H4 (cell line): ENCODE results near the gene RAPH1. TPM values are rescaled to one million over a fixed set of nuclear protein-coding genes. Genes with fewer than 3 reads are reported as not detected.
"Not testable (repeated sequence)": the region's sequence is repeated elsewhere in the genome, so short reads cannot be mapped to it uniquely, and the experiment has no call there.

Experiments used
- DNase-seq: peaks from one replicate; pipeline ENCODE4 v3.0.0-alpha.2; 2015; ENCODE audit warnings: low spot score
- total RNA-seq: library from RNA; depleted of rRNA; stranded (reverse); fragments of >200 nt; shearing (Covaris generic); gene quantifications from 2 replicates; pipeline ENCODE4 v1.2.3, GENCODE V29; 2014

The RAPH1 gene
- total RNA-seq, 1 experiment from 2014 or later, result 3.6 TPM

DNA sequence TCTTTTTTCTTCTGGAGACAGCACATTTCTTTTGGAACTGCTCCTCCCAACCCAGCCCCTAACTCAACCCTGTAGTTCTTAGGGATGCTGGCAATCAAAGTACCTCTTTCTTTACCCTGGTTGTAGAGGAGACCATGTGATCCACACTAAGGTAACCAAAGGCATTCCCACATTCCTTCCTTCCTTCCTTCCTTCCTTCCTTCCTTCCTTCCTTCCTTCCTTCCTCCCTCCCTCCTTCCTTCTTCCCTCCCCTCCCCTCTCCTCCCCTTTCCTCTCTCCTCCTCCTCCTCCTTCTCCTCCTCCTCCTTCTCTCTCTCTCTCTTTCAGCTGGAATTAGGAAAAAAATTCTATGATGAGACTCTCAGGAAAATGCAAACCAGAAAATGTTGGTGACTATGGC lies 13.8 kb upstream of the RAPH1 start:
- DNase-seq, result no peak

DNA sequence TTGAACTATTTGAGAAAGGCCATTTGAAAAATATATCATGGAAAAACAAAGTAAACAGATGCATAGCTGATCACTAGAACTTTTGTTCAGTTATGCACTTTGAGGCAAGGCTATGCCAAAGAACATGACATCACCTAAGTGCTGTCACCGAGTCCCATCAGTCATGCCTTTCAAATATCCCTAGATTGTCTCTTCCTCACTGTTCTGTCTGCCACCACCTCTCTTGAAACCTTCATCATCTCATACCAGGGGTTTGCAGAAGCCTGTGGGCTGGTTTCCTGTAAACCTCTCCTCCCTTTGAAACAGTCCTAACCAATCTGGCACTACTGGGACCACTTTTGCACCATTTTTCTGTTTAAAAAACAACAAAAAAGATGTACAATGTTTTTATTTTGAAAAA lies 12.3 kb upstream of the RAPH1 start:
- DNase-seq, result no peak

DNA sequence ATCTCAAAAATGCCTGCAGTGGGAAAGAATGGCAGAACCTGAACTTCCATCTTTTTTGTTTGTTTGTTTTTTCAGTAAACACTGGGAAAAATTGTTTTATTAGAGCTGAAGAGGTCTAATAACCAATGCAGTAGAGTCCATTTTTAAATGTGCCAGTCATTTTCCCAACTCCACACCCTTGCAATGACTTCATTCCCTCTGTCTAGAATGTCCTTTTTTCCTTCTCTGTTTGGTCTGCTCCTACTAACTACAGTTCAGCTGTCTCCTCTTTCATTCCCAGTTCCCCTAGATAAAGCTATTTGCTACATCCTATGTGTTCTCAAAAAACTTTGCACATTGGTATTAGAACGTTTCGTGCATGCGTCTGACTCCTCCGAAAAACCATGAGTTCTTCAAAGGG lies 9.3 kb upstream of the RAPH1 start:
- DNase-seq, result no peak

DNA sequence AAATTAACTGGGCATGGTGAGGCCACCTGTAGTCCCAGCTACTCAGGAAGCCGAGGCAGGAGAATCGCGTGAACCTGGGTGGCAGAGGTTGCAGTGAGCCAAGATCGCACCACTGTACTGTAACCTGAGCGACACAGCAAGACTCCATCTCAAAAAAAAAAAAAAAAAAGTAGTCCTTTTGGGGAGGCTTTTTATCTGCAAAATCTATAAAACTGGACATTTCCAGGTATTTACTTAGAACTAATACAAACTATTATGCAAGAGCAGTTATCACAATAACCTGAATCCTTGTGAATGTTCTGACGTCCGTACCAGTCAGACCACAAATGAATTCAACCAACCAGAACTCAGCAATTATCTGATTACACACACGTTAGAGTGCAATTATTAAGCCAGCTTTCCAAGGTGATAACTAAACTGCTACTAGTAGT lies 8.8 kb upstream of the RAPH1 start:
- no peak for DNase-seq

DNA sequence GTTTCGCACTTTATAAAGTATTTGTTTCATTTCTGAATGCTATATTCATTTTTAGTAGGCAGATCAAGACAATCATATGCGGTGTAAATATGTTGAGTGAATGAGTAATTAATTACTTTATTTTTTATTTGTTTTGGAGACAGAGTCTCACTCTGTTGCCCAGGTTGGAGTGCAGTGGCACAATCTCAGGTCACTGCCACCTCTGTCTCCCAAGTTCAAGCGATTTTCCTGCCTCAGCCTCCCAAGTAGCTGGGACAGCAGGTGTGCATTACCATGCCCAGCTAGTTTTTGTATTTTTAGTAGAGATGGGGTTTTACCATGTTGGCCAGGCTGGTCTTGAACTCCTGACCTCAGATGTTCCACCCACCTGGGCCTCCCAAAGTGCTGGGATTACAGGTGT lies 5.5 kb upstream of the RAPH1 start:
- DNase-seq, result not testable (repeated sequence)

DNA sequence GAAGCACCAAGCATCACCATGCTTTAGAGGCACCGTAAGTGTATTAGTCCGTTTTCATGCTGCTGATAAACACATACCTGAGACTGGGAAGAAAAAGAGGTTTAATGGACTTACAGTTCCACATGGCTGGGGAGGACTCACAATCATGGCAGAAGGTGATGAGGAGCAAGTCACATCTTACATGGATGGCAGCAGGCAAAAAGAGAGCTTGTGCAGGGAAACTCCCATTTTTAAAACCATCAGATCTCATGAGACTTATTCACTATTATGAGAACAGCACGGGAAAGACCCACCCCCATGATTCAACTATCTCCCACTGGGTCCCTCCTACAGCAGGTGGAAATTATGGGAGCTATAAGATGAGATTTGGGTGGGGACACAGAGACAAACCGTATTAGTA lies 3.1 kb upstream of the RAPH1 start:
- DNase-seq, result not testable (repeated sequence)

DNA sequence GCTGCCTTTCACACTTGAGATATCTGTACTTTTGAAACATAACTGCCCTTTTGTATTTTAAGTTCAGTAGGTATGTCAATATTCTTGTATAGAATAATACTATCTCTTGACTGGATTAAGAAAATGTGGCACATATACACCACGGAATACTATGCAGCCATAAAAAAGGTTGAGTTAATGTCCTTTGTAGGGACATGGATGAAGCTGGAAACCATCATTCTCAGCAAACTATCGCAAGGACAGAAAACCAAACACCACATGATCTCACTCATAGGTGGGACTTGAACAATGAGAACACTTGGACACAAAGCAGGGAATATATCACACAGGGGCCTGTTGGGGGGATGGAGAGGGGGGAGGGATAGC lies 1.5 kb upstream of the RAPH1 start:
- DNase-seq, result not testable (repeated sequence)

DNA sequence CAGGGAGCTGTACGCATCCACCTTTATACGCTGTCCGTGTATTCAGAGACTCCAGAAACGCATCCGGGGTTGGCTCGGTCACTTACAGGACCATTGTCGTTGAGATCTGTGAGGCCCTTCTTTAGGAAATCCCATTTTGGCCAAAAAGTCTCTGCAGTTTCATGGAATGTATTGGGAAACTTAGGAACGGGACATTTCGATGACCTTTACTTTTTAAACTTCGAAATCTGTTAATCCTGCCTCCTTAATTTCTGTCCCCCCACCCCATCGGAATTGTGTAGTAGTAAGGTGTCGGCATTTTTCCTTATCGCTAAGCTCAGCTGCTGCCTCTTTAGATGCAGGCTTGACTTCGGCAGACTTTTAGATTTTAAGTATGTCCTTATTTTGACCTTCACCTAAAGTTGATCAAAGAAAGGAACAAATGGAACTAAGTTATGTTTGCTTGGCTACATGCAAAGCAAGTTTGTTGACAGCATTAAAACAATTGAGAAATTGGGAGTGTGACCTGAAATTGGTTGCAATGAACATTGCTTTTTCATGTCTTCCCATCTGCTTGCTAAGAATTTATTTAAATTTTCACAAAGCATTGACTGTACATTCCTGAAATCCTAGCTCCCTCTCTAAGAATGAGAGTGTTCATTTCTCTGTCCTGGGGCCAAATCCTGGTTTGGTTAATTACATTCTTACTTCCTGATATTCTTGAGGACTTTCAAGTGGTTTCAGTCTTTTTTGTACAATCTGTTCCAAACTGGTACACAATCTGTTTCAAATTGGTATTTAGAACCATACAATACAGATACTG lies 884 bp upstream of the RAPH1 start:
- no peak for DNase-seq

DNA sequence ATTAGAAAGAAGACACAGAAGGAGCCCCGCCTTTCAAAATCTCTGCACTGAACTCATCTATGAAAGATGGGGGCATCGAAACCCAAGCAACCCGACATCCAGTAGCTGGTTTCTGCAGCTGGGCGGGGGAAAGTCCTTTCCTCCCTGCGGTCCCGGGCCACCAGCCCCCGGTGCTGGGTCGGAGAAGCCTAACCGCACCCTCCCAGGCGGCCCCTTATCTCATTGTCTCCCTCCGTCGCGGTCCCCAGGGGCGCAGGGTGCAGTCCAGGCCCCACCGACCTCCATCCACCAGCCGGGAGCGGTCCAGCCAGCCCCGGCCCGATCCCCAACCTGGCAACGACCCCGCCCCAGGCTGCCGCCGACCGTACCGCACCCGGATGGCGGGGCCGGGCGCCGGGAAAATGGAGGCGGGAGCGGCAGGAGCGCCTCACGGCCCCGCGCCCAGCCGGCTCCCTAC lies 452 bp downstream of the RAPH1 start:
- DNase-seq, result no peak

DNA sequence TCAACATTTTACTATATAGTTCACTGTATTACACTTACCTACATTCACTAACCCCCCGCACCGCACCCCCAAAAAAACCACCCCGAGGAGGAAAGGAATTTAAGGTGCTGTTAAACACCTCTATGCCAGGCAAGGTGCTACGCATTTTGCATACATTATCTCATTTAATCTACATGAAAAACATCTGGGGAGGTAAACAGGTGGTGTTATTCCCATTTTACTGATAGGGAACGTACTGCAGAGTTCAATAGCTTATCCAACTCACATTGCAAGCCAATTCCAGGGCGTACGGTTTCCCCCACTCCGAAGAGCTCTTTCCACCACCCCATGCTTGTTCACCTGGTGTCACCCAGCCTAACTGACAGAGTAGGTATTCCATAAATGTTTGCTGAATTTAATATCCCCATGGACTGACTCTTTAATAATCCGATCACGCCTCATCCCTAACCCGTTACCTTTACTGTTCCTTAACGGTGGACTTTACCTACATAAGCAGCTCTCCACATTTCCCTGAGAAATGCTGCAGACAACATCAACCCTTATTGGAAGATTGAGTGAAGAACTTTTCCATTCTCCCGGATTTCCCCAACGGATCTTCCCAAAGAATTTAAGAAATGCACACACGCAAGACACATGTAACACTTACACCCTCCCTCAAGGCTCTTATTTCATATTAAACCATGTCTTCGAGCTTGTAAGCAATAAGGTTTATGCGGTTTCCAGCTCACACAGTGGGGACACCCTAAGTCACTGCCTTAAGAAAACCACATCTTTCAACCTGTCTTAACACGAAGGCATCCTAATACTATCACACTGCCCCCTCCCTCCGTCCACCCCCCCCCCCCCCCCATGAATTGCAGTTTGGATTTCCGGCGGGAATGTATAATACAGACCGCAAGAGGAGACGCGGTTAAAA lies 1.2 kb downstream of the RAPH1 start:
- DNase-seq, result peak; percentile 30

DNA sequence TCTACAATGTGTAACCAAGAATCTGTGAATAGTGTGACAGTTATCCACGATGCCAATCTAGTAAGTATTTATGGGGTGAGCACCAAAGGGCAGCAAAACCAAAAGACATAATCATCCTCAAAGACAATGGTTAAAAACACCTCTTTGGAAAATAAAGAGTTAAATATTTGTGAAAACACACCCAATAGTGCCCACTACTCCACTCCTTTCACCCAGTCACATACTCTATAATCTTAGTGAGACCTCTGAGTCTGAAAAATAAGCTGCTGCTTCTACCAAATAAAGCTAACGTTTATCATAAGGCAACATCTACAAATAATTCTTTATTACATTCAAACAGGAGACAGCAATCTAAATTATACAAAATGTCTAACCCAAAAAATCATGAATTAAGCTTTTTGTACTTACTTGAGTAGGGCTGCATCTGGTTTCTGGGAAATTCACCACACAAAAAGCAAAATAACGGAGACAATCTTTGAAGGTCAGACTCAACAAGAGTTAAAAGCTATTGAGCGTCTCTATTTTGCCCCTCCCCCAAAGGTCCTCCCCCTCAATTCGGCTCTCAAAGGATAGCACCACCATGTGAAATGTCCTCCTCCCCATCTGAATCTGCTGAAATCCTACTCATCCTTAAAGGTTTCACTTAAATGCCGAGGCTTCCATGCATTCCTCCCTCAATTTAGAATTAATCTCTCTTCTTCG lies 2.0 kb downstream of the RAPH1 start:
- no peak for DNase-seq

DNA sequence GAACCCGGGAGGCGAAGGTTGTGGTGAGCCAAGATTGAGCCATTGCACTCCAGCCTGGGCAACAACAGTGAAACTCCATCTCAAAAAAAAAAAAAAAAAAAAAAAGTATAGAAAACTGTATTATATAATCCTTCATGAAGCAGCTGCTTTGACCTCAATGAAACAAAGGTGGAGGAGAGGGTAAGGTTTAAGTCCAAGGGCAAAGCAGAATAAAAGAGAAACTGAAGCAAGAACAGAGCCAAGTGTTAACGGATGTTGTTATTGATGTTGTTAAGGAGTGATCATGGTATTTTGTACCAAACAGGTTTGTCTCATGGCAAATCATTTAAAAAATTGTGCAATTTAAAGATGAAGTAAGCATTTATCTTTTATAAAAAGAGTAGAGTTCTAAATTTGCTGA lies 7.4 kb downstream of the RAPH1 start:
- no peak for DNase-seq

DNA sequence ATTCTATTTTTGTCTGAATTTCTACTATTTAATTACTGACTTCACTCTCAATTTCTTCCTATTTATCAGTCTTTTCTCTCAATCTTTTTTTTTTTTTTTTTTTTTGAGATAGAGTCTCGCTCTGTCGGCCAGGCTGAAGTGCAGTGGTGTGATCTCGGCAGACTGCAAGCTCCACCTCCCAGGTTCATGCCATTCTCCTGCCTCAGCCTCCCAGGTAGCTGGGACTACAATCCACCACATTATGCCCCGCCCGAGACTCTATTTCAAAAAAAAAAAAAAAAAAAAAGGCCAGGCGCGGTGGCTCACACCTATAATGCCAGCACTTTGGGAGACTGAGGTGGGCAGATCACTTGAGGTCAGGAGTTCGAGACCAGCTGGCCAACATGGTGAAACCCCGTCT lies 21.8 kb downstream of the RAPH1 start:
- not testable (repeated sequence) for DNase-seq

DNA sequence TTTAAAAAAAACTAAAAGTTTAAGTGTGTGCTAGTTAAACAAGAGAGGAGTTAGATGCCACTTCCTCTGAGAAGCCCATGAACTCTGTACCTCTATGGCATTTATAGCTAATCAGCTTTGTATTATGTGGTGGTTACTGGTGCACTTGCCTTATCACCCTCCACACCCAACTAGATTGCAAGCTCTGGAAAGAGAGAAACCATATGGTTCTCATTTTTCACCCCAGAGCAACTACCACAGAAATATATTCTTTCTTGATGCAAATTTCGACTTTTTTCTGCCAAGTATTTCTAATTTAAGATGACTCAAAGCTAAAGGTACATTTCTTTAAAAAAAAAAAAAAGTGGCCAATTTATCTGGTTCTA lies 24.2 kb downstream of the RAPH1 start:
- no peak for DNase-seq

DNA sequence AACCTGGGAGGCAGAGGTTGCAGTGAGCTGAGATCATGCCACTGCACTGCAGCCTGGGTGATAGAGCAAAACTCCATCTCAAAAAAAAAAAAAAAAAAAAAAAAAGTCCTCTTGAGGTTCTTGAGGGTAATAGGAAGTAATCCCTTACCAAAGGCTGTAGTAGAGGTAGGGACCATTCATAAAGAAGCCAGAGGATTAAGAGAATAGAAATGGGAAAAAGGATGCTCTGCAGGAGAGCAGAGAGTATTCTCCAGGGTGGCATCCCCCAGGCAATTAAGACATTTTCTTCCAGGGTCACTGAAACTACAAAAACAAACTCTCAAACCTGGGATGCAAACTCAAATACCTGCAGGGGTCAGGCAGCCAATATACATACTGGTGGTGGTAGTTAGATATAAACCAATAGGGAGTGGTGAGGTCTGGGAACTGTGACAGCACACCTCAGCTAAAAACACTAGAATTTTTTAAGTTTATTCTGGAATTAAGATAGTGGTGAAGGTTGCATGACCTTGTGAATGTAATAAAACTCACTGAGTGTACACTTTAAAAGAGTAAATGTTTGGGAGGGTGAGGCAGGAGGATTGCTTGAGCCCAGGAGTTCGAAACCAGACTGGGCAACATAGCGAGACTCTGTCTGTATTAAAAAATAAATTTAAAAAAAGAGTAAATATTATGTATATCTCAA lies 24.7 kb downstream of the RAPH1 start:
- DNase-seq, result no peak

DNA sequence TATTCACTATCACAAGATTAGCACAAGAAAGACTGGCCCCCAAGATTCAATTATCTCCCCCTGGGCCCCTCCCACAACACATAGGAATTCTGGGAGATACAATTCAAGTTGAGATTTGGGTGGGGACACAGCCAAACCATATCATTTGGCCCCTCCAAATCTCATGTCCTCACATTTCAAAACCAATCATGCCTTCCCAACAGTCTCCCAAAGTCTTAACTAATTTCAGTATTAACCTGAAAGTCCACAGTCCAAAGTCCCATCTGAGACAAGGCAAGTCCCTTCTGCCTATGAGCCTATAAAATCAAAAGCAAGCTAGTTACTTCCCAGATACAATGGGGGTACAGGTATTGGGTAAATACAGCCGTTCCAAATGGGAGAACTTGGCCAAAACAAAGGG lies 31.6 kb downstream of the RAPH1 start:
- not testable (repeated sequence) for DNase-seq

DNA sequence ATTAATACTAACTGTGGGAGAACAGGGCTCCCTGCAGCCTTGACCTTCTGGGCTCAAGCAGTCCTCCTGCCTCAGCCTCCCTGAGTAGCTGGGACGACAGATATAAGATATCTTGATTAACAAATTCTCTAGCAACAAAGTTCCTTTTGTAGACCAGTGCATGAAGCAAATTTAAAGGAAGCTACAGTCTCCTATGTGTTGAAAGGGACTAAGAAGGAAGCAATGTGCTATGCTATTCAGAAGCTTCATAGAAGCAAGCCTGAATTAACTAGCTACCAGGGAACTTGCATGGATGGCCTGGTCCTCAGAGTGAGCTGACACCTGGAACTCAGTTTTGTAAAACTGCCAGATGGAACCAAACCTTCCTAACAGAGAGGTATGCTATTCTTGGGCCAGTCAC lies 33.2 kb downstream of the RAPH1 start:
- DNase-seq, result no peak

DNA sequence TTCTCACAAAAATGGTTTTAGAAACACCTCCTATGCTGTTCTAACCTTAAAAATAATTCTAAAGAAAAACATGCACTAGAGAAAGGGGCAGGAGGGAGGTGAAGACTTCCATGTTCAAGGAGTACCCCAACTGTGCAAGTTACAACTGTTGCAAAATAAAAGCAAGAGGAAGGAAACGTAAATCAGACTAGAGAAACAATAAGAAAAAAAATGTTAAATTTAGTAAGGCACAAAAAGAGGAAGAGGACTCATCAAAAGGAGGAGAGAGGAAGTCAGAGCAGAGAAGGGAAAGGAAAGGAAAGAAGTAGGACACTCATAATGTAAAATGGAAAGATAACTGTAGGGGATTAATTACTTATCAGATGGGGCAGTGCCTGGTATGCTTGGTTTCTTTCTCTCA lies 34.1 kb downstream of the RAPH1 start:
- no peak for DNase-seq

DNA sequence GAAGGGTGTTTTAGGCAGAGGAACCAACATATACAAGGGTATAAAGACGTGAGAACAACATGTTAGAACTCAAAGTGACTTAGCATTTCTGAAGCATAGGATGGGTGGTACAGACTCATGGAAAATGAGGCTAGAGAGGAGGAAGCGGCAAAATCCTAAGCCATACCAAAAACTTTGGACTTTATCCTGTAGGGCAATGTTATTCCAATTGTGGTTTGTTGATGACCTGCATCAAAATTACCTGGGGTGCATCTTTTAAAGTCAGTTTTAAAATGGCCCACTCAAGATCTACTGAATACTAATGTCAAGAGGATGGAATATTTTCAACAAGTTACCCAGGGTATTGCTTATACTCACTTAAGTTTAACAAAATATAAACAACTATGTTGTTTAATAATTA lies 34.8 kb downstream of the RAPH1 start:
- DNase-seq, result no peak

DNA sequence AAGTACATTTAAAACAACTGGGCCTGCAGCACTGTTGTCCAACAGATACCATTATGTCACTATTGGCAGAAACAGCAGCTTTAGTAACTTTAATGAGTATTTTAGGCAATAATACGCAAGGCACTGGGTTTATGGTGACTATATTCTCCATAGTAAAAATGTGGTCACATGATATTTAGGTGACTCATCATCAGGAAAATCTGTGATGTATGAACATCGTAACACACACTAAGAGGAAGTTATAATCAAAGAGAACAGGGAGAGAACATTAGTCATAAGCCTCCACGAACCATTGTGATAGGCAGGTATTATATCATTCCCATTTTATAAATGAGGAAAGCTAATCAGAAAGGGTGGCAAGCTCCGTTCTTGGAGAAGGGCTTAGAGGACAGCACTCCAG lies 36.9 kb downstream of the RAPH1 start:
- DNase-seq, result peak; percentile 81

DNA sequence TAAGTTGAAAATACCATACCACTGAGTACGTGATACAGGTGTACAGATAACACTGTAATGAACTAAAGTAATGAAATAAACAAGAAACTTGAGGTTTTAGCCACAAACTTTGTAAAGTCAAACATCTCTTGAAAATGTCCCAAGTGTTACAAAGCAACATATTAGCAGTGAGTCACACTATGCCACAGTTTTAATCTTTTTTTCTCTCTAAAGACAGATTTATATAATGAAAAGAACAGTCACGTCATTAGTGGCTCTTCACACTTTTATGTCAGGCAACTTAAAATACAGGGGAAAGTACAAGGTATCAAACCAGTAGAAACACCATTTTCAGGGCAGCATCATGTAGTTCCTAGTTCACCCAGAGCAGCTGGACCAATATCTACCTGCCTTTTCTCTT lies 42.1 kb downstream of the RAPH1 start:
- no peak for DNase-seq

DNA sequence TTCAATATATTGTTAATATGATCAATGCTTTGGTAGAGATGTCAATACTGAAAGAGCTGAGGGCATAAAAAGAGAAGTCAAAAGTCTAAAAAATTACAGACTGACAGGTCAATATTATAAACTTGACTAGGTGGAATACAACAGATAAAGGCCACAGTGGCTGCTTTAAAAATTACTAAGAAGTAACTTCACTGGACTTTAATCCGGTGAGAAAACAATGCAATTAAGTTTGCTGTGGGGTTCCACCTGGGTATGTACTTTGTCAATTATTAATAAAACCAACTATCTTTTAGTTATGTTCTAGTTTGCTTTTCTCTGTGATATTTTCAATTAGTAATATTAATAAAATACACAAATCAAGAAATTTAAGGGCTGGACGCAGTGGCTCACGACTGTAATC lies 44.7 kb downstream of the RAPH1 start:
- DNase-seq, result no peak
